HG02870 (cell line): ENCODE measurements around the gene CFB.

Experiments
- ATAC-seq: cut with Tn5 transposase; IDR thresholded peaks from one replicate; pipeline ENCODE4 v1.9.1; 2021; ENCODE audit warnings: mild to moderate bottlenecking, moderate library complexity; ENCODE audit not compliant: unreplicated experiment

CFB gene

DNA sequence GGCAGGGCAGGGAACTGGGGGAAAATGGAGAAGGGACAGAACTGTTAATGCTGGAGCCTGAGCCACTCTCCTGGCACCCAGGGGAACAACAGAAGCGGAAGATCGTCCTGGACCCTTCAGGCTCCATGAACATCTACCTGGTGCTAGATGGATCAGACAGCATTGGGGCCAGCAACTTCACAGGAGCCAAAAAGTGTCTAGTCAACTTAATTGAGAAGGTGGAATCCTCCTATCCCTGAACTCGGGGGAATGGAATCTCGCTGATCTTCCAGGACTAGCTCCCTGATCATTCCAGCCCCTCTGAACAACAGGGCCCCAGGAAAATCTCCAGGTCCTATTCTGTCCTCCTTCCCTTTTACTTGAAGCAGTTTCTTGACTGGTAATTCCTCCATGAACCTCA lies 2.0 kb downstream of the CFB start:
- ATAC-seq = no peak

DNA sequence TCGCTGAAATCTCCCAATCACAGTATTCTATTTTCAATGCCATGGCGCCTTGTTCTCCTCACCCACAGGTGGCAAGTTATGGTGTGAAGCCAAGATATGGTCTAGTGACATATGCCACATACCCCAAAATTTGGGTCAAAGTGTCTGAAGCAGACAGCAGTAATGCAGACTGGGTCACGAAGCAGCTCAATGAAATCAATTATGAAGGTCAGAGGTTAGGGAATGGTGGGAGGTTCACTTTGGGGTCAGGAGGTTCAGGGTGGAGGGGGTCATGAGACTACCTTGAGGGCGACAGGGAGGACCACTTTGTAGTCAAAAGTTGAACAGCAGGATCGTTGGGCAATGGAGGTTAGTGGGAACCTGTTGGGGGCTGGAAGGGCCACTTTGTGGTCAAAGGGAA lies 2.4 kb downstream of the CFB start:
- ATAC-seq = no peak

DNA sequence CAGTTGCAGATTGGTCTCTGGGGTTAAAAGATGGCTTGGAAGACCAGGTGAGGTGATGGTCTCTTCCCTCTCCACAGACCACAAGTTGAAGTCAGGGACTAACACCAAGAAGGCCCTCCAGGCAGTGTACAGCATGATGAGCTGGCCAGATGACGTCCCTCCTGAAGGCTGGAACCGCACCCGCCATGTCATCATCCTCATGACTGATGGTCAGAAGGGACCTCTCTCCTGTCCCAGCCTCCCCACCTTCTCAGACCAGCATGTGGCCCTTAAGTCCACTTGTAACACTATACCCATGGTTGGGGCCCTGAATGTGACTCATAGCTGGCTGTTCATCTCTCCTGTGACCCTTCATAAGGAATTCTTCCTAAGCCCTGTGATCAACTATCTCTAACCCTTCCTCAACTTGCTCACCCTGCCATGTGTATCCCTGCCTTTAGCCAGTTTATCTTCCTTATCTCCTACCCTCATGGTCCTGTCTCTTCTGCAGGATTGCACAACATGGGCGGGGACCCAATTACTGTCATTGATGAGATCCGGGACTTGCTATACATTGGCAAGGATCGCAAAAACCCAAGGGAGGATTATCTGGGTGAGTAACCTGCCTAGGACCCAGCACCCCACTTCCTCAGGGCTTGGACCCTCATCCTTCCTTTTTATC lies 3.0 kb downstream of the CFB start:
- ATAC-seq = no peak

DNA sequence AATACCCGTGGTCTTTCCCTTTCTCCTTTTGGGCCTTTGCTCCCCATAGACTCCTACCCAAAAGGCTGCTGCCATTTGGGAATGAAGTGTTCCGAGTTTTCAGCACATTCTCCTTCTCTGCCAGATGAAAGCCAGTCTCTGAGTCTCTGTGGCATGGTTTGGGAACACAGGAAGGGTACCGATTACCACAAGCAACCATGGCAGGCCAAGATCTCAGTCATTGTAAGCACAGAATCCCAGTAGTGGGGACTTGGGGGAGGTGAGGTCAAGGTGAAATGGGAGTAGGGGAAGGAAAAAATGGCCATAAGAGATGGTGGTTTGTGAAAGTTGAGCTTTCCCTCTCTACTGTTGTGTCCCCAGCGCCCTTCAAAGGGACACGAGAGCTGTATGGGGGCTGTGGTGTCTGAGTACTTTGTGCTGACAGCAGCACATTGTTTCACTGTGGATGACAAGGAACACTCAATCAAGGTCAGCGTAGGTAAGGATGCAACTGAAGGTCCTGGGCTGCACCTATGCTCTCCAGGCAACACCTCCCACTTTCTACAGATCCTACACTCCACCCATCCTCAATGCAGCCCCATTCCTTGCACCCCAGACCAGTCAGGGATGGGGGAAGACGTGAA lies 4.1 kb downstream of the CFB start:
- no peak for ATAC-seq

DNA sequence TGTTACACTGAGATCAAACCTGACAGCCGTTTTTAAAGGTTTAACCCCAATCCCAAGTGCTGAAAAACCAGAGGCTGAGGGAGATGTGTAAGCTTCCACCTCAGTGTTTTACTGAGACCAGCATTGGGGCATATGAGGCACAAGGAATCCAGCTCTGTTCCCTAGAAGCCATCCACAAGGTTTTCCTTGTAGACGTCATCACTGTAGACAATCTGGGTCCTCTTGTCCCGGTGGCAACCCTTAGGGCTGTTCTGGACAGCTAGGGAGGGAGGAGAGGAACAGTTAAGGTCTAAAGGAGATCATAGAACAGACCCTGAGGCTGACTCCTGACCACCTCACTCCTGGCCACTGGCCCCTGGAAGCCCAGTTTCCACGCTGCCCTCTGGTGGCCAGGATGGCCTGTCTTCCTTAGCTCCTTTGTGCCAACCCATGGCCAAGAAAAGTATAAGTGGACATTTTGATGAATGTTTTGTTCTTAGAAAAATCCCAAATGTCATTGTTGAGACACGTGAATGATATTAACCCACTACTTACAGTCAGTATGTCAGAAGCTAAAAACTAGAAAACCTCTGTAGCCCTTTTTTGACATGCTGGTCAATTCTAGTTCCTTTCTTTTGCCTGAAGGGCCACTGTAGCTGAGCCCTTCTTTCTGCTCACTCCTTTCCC lies 6.4 kb downstream of the CFB start:
- no peak for ATAC-seq

DNA sequence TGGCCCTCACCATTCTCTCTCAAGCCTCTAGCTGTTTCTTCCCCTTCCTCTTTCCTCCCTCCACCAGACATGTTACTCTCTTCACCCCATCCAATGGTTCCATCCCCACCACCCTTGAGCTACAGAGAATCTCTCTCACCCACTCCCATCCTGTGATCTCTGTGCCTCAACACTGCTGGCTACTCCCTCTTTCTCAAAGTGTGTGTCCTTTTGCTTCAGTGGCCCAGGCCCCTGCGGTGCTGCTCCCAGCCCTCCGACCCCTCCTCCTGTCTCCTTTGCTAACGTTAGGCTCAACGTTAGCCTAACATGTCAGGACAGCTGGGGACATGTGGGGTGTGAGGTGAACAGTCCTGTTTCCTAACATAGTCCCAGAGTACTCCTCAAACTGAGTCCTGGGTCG lies 7.0 kb downstream of the CFB start:
- no peak for ATAC-seq

DNA sequence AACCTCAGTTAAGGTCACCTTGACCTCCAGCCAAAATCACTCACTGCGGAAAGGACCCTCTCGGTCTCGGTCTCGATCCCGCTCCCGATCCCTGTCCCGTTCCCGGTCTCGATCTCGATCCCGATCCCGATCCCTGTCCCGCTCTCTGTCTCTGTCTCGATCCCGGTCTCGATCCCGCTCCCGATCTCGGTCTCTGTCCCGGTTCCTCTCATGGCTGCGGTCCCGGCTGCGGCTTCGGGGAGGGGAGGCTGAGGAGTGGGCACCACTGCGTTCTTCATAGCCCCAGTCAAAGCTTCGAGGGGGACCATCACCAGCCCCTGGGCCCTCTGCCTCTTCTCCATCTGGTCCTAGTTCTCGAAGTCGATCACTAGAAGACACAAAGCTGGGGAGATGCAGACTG lies 8.6 kb downstream of the CFB start:
- ATAC-seq = no peak

DNA sequence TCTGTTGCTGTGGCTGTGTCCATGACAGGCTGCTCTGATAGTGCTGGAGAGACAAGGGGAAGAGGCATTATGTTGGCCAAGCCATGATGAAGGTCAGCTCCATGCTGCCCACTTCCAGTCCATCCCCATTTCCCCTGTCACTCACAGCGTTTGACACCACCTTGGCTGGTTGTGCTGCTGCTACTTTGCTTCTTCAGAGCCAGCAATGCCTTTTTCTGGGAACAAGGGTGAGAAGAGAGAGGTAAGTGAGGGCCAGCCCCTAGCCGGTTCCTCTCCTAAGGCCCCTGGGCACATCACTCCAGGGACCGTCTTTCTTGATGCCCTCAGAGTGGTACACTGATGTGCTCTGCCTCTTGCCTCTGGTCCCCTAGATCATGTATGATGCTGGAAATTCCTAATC lies 10.9 kb downstream of the CFB start:
- ATAC-seq = no peak

DNA sequence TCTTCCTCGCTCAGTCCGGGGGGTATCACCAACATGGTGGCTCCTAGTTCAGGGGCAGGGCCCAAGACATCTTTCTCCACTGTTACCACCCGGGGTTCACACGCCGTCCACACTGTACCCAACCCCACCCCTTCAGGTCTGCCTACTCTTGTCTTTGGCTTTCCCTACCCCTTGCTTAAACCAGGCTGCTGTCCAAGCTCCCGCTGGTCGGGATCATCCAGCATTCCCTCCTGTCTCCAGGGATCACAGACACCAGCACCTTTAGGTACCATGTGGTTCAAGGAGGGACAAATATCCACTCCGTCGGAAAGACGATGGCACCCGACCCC lies 12.5 kb downstream of the CFB start:
- ATAC-seq = no peak

DNA sequence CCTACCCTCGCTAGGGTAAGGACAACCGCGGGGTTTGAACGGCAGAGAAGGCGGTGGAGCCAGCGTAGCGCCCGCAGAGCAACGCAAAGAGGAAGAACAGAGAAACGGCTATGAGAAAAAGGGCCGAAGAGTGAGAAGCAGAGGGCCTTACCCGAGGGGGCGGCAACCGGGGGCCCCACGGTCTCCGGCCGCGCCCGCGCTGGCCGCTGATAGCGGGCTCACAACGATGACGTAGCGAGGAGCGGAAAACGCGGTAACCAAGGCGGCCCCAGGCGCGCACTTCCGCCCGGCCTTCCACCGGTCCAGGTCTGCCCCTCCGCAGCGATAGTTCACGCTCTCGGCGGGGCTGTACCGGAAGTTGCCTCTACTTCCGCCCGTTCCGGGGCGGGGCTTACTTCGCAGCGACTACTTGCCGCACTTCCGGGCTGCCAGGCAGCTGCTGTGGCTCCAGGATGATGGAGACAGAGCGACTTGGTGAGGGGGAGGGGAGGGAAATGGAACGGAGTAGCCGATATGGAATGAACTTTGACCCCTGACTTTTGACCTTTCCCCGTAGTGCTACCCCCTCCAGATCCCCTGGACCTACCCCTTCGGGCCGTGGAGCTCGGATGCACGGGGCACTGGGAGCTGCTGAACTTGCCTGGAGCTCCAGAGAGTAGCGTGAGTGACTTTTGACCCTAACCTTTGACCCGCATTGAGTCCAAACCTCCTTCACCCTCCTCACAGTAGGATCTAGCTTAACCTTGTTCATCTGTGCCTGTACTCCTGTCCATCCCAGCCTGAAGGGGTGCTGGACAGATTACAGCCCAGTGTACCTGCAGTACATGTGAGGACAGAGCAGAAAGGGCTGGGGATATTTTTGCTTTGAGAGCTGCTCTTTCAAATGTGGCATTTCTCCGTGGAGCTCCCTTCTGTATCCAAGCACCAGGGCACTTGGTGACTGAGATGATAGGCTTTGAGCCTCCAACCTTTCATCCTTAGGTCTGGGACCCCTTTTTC lies 13.1 kb downstream of the CFB start, which contains the start of the genes NELFE and SKIC2:
NELFE (minus strand) TSS at position 231 of the 999 bp plus-strand sequence. CDS start 525 bp downstream, outside the sequence.
SKIC2 (plus strand) TSS at position 435 of the 999 bp plus-strand sequence; CDS start at position 453, 18 bp downstream.
- ATAC-seq = peak; percentile 95

DNA sequence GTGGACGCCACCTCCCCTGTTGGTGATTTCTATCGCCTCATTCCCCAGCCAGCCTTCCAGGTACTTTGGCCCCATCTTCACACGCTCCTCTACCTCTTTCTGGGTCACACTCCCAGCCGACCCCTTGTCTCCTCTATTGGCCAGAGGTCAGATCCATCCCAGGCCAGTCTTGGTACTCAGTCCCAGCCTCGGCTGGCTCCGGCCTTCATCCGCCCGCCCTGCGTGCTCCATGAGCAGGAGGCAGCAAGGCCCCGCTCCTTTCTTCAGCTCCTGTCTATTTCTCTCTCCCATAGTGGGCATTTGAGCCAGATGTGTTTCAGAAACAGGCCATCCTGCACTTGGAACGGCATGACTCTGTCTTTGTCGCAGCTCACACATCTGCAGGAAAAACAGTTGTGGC lies 15.7 kb downstream of the CFB start:
- no peak for ATAC-seq

DNA sequence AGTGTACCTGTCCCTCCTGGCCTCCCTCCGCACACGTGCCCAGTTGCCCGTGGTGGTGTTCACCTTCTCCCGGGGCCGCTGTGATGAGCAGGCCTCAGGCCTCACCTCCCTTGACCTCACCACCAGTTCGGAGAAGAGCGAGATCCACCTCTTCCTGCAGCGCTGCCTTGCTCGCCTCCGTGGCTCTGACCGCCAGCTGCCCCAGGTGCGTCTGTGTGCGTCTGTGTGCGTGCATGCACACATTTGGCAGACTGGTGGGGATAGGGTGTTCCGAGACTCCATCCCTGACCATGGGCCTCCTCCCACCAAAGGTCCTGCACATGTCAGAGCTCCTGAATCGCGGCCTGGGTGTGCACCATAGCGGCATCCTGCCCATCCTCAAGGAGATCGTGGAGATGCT lies 18.0 kb downstream of the CFB start:
- no peak for ATAC-seq

DNA sequence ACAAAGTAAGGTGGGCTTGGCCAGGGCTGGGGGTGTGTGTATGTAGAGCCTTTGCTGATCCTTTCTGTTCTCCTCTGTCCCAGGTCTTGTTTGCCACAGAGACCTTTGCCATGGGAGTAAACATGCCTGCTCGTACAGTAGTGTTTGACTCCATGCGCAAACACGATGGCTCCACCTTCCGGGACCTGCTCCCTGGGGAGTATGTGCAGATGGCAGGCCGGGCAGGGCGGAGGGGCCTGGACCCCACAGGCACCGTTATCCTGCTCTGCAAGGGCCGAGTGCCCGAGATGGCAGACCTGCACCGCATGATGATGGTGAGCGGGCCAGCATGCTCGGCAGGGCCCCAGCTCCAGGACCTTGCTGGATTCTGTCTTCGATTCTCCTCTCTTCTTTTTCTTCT lies 19.8 kb downstream of the CFB start:
- ATAC-seq = no peak

DNA sequence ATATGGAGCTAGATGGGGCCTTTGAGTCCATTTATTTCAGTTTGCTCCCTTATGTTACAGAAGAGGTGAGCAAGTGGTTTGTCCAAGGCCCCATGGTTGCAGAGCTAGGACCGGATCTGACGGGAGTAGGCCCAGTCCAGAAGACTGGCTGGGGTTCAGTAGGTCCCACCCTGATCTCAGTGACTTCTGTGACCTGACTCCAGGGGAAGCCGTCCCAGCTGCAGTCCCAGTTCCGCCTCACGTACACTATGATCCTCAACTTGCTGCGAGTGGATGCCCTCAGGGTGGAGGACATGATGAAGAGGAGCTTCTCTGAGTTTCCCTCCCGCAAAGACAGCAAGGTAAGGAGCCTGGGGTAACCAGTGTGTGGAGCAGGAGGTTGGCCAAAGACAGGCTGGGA lies 20.6 kb downstream of the CFB start:
- no peak for ATAC-seq

DNA sequence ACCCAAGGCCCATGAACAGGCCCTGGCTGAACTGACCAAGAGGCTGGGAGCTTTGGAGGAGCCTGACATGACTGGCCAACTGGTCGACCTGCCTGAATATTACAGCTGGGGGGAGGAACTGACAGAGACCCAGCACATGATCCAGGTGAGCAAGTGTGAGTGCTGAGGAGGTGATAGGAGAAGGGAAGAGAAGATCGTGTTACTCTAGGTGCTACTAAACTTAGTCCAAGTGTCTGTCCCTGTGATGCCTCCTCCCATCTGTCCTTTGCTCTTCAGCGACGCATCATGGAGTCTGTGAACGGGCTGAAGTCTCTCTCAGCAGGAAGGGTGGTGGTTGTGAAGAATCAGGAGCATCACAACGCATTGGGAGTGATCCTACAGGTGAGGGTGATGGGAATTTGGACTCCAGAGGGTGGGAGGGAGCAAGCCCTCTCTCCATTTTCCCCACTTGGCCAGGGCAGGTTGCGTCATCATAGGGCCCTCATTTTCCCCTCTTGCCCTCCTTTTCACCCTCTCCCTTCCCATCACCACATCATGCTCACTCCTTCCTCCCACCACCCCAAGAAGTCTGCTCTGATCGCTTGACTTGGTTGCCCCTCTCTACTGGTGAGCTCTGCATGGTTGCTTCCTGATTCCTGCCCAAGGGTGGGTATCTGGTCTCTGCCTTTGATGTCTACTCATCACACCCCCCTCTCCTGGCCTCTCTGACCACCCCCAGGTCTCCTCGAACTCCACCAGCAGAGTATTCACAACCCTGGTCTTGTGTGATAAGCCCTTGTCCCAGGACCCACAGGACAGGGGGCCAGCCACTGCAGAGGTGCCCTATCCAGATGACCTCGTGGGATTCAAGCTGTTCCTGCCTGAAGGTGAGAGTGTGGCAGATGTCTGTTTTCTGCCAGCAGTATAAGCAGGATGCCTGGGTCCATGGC lies 21.4 kb downstream of the CFB start:
- ATAC-seq = no peak

DNA sequence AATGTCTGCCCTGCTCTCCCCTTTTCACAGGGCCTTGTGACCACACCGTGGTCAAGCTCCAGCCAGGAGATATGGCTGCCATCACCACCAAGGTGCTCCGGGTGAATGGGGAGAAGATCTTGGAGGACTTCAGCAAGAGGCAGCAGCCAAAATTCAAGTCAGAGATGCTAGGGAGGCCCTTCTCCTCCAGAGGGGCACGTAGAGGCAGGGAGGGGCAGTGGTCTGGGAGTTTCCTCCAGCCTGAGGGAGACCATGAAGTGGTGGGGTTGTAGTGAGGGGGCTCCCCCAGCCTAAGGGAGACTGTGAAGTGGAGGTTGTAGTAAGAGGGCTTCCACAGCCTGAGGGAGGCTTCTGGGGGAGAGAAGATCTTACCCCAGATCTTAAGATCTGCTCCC lies 22.0 kb downstream of the CFB start:
- no peak for ATAC-seq

DNA sequence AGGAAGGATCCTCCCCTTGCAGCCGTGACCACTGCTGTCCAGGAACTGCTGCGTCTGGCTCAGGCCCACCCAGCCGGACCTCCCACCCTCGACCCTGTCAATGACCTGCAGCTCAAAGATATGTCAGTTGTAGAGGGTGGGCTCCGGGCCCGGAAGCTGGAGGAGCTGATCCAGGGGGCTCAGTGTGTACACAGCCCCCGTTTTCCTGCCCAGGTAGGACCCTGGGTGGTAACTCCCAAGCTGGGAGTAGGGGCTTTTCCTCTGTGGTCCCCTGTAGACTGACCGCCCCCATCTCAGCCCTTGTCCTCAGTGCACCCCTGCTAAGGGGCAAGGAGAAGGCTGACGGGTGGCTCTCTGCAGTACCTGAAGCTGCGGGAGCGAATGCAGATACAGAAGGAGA lies 22.4 kb downstream of the CFB start:
- no peak for ATAC-seq

DNA sequence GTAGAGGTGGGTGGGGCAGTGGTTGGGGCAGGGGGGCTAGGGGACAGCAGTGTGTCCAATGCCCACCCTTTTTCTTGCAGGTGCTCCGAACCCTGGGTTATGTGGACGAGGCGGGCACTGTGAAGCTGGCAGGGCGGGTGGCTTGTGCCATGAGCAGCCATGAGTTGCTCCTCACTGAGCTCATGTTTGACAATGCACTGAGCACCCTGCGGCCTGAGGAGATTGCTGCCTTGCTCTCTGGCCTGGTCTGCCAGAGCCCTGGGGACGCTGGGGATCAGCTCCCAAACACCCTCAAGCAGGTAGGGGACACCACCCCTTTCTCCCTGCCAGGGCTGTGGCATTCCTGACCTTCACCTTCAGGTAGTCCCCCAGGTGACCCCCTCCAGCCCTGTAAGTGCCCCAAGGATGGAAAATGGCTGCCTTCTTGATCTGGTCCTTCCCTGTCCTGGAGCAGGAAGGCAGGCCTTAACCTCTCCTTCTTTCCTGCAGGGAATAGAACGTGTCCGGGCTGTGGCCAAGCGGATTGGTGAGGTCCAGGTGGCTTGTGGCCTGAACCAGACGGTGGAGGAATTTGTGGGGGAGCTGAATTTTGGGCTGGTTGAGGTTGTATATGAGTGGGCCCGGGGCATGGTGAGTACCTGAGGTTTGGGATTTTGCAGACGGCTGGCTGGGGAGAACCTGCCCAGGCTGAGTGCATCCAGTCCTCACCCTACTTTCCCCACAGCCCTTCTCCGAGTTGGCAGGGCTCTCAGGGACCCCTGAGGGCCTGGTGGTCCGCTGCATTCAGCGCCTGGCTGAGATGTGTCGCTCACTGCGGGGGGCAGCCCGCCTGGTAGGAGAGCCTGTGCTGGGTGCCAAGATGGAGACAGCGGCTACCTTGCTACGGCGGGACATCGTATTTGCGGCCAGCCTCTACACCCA lies 23.2 kb downstream of the CFB start:
- no peak for ATAC-seq
